Measurements from ENCODE around the gene POLD2. TPM values are rescaled to one million over a fixed set of nuclear protein-coding genes. Genes with fewer than 3 reads are reported as not detected.
"Not testable (repeated sequence)": the region's sequence is repeated elsewhere in the genome, so short reads cannot be mapped to it uniquely, and the experiment has no call there.

POLD2 gene
- total RNA-seq, 1 experiment from 2014 or later, result 185 TPM

- DNase-seq (ENCODE audit: low spot score), result no peak
These were observed 16.1 kb upstream of the POLD2 start for GRCh38 chr7:44139311-44140010.

GRCh38 chr7:44138698-44139097 is 15.3 kb upstream of the POLD2 start:
- no peak for DNase-seq (ENCODE audit: low spot score)

GRCh38 chr7:44136731-44137130 is 13.4 kb upstream of the POLD2 start:
- no peak for DNase-seq (ENCODE audit: low spot score)

DNA sequence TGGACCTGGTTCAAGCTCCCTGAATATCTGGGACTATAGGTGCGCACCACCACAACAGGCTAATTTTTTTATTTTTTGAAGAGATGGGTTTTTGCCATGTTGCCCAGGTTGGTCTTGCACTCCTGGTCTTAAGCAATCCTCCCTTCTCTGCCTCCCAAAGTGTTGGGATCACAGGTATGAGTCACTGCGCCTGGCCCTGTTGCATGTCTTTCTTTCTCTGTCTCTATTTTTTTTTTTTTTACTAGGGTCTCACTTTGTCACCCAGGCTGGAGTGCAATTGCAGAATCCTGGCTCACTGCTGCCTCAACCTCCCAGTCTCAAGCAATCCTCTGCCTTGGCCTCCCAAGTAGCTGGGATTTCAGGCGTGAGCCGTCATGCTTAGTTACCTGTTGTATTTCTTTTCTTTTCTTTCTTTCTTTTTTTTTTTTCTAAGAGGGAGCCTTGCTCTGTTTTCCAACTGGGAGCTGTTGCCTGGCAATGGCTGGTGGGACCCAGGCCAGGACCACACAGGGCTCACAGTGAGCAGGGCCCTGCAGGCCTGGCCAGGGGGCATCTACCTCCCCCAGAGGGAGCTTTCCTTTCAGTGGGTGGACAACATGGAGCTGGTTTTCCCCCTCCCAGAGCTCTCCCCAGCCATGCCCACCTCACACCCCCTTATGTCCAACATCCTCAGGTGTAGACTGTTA is 11.7 kb upstream of the POLD2 start:
- no peak for DNase-seq (ENCODE audit: low spot score)

GRCh38 chr7:44133295-44133694 is 9.9 kb upstream of the POLD2 start:
- DNase-seq (ENCODE audit: low spot score), result no peak

GRCh38 chr7:44132039-44132438 is 8.7 kb upstream of the POLD2 start:
- no peak for DNase-seq (ENCODE audit: low spot score)

GRCh38 chr7:44131173-44132029 is 8.1 kb upstream of the POLD2 start:
- peak; percentile 55 for DNase-seq (ENCODE audit: low spot score)

DNA sequence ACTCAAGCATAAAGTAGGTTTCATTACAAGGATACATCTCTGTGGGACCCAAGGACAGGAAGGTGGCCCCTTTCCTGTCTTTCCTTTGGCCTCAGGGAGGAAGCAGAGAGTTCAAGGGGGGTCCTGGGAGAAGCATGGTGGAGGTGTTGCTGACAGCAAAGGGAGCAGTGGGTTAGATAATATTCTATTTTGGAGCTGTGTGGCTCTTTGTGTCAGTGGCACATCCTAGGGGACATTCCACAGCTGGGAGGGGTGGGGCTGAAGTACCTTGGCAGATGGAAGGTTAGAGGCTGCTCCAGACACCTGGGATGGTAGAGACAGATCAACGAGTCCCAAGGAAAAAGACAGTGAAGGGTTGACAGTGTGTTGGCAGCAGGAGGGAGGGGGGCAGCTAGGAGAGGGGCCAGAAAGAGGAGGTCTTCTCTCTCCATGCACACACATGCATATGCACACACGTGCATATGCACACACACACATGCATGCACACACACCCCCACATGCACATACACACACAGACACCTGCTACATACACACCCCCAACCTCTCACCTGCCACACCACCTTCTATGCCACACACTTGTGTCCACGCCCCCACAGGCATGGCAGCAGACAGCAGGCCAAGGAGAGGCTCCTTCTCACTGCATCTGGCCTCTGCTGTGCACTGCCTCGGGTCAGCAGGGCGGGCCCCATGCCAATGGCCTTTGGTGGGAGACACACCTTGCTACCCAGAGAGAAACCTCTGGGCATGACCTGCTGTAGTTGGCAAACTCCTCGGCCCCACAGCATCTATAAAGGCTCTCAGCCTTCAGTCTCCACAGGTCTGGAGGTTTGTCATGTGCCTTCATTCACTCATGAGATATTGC is 5.6 kb upstream of the POLD2 start:
- DNase-seq (ENCODE audit: low spot score), result no peak

DNA sequence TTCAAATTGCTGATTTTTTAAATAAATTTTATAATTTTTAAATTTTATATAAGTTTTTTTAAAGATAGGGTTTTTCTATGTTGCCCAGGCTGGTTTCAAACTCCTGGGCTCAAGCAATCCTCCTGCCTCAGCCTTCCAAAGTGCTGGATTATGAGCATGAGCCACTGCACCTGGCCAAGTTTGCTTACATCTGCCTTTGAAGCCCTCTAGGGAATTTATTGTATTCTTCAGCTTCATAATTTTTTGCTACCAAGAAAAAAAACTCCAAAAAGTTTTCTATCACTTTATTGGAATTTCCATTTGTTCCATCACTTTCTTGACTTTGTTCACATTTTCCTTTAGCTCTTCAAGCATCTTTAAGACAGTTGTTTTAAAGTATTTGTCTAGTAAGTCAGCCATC is 3.8 kb upstream of the POLD2 start:
- DNase-seq (ENCODE audit: low spot score), result no peak

DNA sequence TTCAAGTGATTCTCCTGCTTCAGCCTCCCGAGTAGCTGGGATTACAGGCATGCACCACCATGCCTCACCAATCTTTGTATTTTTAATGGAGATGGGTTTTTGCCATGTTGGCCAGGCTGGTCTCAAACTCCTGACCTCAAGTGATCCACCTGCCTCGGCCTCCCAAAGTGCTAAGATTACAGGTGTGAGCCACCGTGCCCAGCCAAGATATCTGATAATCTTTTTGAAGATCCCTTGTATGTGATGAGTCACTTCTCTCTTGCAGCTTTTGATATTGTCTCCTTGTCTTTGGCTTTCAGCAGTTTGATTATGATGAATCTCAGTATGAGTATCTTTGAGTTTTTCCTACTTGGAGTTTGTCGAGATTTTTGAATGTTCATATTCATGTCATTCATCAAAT is 3.2 kb upstream of the POLD2 start:
- DNase-seq (ENCODE audit: low spot score), result not testable (repeated sequence)

DNA sequence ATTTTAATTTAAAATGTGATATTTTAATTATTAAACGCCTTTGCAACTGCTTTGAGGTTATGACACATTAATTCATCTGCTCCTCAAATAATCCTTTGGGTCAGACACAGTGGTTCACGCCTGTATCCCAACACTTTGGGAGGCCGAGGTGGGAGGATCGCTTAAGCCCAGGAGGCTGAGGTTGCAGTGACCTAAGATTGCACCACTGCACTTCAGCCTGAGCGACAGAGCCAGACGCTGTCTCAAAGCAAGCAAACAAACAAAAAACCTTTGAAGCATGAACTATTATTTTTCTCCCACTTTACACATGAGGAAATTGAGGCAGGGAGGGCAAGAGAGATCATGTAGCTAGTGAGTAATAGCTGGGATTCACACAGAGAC is 1.5 kb upstream of the POLD2 start:
- DNase-seq (ENCODE audit: low spot score), result no peak

DNA sequence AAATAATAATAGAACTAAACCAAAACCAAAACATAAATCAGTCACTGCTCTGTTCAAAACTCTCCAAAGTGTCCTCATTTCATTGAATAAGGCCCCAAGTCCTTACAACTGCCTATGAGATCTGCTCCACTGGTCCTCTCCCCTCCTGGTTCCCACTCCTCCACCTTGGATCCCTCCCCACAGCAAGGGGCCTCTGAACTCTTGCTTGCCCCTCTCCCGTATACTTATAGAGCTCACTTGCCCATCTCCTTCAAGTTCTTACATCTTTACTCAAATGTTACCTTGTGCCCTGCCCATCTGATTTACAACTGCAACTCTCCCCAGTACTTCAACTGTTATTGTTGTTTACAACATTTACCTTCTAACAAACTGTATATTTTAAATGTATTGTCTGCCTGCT is 819 bp downstream of the POLD2 start:
- no peak for DNase-seq (ENCODE audit: low spot score)

DNA sequence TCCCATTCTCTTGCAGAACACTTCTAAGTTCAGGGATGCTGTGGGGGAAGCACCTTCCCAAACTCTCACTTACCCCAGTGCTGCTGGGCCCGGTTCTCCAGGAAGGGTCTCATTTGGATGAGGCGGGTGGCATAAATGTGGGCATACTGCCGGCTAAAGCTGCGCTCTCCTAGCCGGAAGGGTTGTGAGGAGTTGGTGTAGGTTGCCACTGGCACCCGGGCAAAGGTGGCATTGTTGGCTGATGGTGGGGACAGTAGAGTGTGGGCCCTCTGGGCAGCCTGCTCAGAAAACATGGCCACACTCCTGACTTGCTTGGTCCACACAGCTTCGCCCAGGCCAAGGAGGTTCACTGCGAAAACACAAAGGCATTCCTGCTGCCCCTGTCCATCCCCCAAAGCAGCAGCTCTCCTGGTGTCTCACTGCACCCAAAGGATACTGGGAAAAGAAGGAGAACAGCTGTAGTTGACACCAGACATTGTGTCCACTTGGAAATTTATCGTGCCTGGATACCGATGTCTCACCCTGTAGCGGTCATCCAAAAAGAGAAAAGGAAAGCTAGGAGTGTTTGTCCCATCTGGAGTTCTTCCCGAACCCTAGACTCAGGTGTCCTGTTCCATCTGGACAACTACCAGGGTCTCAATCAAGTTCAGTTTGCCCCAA is 1.5 kb downstream of the POLD2 start:
- DNase-seq (ENCODE audit: low spot score), result no peak

DNA sequence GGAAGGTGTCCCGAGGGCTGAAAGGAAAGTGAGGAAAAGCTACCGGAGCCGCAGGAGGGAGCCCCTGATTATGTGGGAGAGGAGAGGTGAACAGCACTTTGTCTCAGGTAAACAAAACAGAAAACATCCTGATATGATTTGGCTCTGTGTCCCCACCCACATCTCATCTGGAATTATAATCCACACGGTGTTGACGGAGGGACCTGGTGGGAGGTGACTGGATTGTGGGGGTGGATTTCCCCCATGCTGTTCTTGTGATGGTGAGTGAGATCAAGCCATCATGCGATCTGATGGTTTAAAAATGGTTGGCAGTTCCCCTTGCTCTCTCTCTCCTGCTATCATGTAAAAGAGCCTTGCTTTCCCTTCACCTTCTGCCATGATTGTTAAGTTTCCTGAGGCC is 3.0 kb downstream of the POLD2 start:
- DNase-seq (ENCODE audit: low spot score), result no peak

GRCh38 chr7:44119829-44120380 is 3.4 kb downstream of the POLD2 start:
- DNase-seq (ENCODE audit: low spot score), result no peak

DNA sequence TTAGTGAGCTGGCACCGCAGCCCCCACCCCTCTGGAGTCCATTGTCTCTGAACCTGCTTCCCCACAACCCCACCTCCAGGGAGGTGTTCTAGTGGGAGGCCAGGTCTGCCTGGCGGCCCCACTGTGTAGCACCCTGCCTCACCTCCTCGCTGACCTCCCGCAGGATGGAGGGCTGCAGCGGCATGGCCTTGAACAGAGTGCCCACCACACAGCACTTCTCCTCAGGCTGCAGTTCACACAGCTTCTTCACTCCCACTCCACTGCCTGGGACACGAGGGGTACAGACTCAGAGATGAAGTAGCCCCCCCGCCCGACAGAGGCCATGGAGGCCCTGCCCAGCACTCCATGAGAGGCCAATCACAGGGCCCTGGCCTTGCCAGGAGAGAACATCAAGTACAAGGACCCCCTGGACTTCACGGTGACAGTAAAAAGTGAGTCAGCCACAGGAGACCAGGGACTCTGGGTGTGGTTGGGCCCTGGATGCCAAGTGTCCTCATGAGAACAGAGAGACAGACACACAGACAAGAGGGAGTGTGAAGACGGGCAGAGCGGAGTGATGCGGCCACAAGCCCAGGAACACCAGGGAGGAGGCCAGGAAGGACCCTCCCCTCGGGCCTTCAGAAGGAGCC is 5.4 kb downstream of the POLD2 start:
- no peak for DNase-seq (ENCODE audit: low spot score)

GRCh38 chr7:44116789-44117666 is 6.3 kb downstream of the POLD2 start:
- no peak for DNase-seq (ENCODE audit: low spot score)

GRCh38 chr7:44116087-44116788 is 7.1 kb downstream of the POLD2 start:
- no peak for DNase-seq (ENCODE audit: low spot score)
